ENCODE results near the gene SMIM29. TPM values are rescaled to one million over a fixed set of nuclear protein-coding genes. Genes with fewer than 3 reads are reported as not detected.

SMIM29 gene
- total and polyA plus RNA-seq, 10 of the 15 experiments (the other 5 are each of a cell fraction or from before 2014, with no cell fraction given), result 7.1 to 30.0 (median 16.2) TPM

DNA sequence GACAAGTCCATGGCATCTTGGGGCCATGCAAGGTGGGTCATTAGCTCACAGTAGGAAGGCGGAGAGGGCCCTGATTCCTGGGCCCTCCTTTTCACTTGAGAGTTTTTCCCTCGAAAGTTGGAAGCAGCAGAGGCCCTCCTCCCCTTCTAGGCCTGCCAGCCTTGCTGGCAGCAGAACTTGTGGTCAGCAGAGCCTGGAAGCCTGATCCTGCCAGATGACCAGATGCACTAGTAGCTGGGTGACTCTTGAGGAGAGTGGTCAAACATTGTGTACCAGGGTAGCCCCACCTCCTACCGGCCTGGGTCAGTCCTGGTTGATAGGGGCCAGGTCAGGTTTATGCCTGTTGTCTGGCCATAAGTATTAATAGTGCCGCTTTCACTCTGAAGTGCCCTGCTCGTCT, 15.9 kb downstream of the SMIM29 start:
- ChIA-PET POLR2A (interaction anchor here (2.2 kb wide), 1 partner anchor 9 kb away, joined by 7 read pairs; no protein-coding TSS in a partner anchor), CTCF (no interaction called here), RAD21 (ENCODE audit: unreplicated experiment) (interaction anchor here (1.5 kb wide), 1 partner anchor 36 kb away, joined by 3 read pairs; no protein-coding TSS in a partner anchor), SMC1A (ENCODE audit: uncharacterized antibody, unreplicated experiment) (interaction anchor here (1.4 kb wide), 1 partner anchor 9 kb away, joined by 4 read pairs; no protein-coding TSS in a partner anchor)
- 69% methylated on average over 5 of the region's 5 CpGs for WGBS (ENCODE audit: insufficient coverage, insufficient replicate concordance, low lambda C conversion rate, missing lambda C conversion rate)
- Histone ChIP-seq H2AFZ (ENCODE audit: control insufficient read depth, low read depth, low read length) (no peak overlapping the region), H4K20me1 (ENCODE audit: control insufficient read depth, insufficient read depth) (no peaks in the 10 kb centered on the region), H3K9ac (ENCODE audit: control insufficient read depth, insufficient read depth, low read length) (no peak overlapping the region), H3K36me3 (ENCODE audit: control insufficient read depth in 2 of 2, insufficient read depth in 2 of 2, low read length in 1 of 2) (no peaks in the 10 kb centered on the region), H3K4me2 (ENCODE audit: control insufficient read depth, insufficient read depth) (no peak overlapping the region), H3K27me3 (replicated peaks in 1 of 2; ENCODE audit: control insufficient read depth in 2 of 2, insufficient read depth in 2 of 2, low read length in 1 of 2) (no peaks in the 10 kb centered on the region), H3K4me1 (ENCODE audit: control insufficient read depth, insufficient read depth, low read length) (peaks cover 27% of the 10 kb centered on the region), H3K4me3 (no peak overlapping the region), H3K79me2 (ENCODE audit: control insufficient read depth, insufficient read depth, low read length) (peaks cover 9% of the 10 kb centered on the region), H3K9me3 (replicated peaks; ENCODE audit: control insufficient read depth, insufficient read depth, low read length) (no peaks in the 10 kb centered on the region), H3K27ac (ENCODE audit: control insufficient read depth, insufficient read depth) (no peak overlapping the region)
- in situ Hi-C loops (cut with MboI), result loop anchor here (25.0 kb wide), 1 partner anchor 379 kb away; no protein-coding TSS in a partner anchor
- intact Hi-C loops (cut with micrococcal nuclease; ENCODE audit: unreplicated experiment), result no loop called here
- TF ChIP-seq RCOR1 (conservative IDR thresholded peaks at IDR 0.05; ENCODE audit: low read depth, low read length), result no peak
- no peak for TF ChIP-seq DPF2 (IDR thresholded peaks at IDR 0.05)
- TF ChIP-seq ZBED1 (IDR thresholded peaks at IDR 0.05; ENCODE audit: borderline replicate concordance), result no peak
- DNase-seq (ENCODE audit: low read depth, low spot score) (no peak), FAIRE-seq (no peak), ATAC-seq (no peak)
- BruUV-seq (replicated peaks), result no TSS peak

DNA sequence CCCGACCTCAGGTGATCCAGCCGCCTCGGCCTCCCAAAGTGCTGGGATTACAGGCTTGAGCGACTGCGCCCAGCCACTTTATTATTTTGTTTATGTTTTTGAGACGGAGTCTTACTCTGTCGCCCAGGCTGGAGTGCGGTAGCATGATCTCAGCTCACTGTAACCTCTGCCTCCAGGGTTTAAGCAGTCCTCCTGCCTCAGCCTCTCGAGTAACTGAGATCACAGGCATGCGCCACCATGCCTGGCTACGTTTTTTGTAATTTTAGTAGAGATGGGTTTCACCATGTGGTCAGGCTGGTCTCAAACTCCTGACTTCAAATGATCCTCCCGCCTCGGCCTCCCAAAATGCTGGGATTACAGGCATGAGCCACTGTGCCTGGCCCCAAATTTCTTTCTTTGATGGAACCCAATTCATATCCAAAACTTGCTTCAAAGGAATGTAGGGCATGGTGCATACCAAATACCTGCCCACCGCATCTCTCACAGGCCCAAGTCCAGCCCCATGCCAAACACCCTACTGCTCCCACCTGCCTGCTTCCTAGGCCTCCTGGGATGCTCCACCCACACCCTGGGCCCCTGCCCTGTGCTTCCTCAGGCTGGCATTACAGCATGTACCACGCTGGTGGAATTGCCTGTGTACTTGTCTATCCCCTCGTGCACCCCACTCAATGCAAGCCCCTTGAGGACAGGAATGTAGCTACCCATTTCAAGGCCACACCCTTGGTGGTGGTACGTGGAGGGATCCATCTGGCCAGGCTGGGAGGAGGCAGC, 17.1 kb downstream of the SMIM29 start:
- Histone ChIP-seq H3K4me3 (no peak overlapping the region), H4K20me1 (ENCODE audit: control insufficient read depth, insufficient read depth) (no peaks in the 10 kb centered on the region), H3K27ac (ENCODE audit: control insufficient read depth, insufficient read depth) (no peak overlapping the region), H3K79me2 (ENCODE audit: control insufficient read depth, insufficient read depth, low read length) (peaks cover 3% of the 10 kb centered on the region), H2AFZ (ENCODE audit: control insufficient read depth, low read depth, low read length) (no peak overlapping the region), H3K27me3 (replicated peaks in 1 of 2; ENCODE audit: control insufficient read depth in 2 of 2, insufficient read depth in 2 of 2, low read length in 1 of 2) (no peaks in the 10 kb centered on the region), H3K4me2 (ENCODE audit: control insufficient read depth, insufficient read depth) (no peak overlapping the region), H3K9ac (ENCODE audit: control insufficient read depth, insufficient read depth, low read length) (no peak overlapping the region), H3K4me1 (ENCODE audit: control insufficient read depth, insufficient read depth, low read length) (peaks cover 34% of the 10 kb centered on the region), H3K9me3 (replicated peaks; ENCODE audit: control insufficient read depth, insufficient read depth, low read length) (no peaks in the 10 kb centered on the region), H3K36me3 (ENCODE audit: control insufficient read depth in 2 of 2, insufficient read depth in 2 of 2, low read length in 1 of 2) (no peaks in the 10 kb centered on the region)
- ChIA-PET RAD21 (ENCODE audit: unreplicated experiment) (interaction anchor here (1.5 kb wide), 1 partner anchor 35 kb away, joined by 3 read pairs; no protein-coding TSS in a partner anchor), CTCF (no interaction called here), SMC1A (ENCODE audit: uncharacterized antibody, unreplicated experiment) (no interaction called here), POLR2A (interaction anchor here (0.6 to 2.2 kb wide), 2 partner anchors 8 to 1315 kb away, joined by 3 to 7 read pairs; no protein-coding TSS in a partner anchor)
- intact Hi-C loops (cut with micrococcal nuclease; ENCODE audit: unreplicated experiment) (no loop called here), in situ Hi-C loops (cut with MboI) (loop anchor here (25.0 kb wide), 1 partner anchor 381 kb away; no protein-coding TSS in a partner anchor)
- ATAC-seq (no peak), DNase-seq (ENCODE audit: low read depth, low spot score) (no peak), FAIRE-seq (no peak)
- no TSS peak for BruUV-seq (replicated peaks)
- WGBS (ENCODE audit: insufficient coverage, insufficient replicate concordance, low lambda C conversion rate, missing lambda C conversion rate), result 94% methylated on average over 17 of the region's 17 CpGs
- TF ChIP-seq, protein P1, sequence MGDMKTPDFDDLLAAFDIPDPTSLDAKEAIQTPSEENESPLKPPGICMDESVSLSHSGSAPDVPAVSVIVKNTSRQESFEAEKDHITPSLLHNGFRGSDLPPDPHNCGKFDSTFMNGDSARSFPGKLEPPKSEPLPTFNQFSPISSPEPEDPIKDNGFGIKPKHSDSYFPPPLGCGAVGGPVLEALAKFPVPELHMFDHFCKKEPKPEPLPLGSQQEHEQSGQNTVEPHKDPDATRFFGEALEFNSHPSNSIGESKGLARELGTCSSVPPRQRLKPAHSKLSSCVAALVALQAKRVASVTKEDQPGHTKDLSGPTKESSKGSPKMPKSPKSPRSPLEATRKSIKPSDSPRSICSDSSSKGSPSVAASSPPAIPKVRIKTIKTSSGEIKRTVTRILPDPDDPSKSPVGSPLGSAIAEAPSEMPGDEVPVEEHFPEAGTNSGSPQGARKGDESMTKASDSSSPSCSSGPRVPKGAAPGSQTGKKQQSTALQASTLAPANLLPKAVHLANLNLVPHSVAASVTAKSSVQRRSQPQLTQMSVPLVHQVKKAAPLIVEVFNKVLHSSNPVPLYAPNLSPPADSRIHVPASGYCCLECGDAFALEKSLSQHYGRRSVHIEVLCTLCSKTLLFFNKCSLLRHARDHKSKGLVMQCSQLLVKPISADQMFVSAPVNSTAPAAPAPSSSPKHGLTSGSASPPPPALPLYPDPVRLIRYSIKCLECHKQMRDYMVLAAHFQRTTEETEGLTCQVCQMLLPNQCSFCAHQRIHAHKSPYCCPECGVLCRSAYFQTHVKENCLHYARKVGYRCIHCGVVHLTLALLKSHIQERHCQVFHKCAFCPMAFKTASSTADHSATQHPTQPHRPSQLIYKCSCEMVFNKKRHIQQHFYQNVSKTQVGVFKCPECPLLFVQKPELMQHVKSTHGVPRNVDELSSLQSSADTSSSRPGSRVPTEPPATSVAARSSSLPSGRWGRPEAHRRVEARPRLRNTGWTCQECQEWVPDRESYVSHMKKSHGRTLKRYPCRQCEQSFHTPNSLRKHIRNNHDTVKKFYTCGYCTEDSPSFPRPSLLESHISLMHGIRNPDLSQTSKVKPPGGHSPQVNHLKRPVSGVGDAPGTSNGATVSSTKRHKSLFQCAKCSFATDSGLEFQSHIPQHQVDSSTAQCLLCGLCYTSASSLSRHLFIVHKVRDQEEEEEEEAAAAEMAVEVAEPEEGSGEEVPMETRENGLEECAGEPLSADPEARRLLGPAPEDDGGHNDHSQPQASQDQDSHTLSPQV (IDR thresholded peaks at IDR 0.05), result no peak
- no peak for TF ChIP-seq ZSCAN29 (IDR thresholded peaks at IDR 0.05)
- TF ChIP-seq, protein P2, sequence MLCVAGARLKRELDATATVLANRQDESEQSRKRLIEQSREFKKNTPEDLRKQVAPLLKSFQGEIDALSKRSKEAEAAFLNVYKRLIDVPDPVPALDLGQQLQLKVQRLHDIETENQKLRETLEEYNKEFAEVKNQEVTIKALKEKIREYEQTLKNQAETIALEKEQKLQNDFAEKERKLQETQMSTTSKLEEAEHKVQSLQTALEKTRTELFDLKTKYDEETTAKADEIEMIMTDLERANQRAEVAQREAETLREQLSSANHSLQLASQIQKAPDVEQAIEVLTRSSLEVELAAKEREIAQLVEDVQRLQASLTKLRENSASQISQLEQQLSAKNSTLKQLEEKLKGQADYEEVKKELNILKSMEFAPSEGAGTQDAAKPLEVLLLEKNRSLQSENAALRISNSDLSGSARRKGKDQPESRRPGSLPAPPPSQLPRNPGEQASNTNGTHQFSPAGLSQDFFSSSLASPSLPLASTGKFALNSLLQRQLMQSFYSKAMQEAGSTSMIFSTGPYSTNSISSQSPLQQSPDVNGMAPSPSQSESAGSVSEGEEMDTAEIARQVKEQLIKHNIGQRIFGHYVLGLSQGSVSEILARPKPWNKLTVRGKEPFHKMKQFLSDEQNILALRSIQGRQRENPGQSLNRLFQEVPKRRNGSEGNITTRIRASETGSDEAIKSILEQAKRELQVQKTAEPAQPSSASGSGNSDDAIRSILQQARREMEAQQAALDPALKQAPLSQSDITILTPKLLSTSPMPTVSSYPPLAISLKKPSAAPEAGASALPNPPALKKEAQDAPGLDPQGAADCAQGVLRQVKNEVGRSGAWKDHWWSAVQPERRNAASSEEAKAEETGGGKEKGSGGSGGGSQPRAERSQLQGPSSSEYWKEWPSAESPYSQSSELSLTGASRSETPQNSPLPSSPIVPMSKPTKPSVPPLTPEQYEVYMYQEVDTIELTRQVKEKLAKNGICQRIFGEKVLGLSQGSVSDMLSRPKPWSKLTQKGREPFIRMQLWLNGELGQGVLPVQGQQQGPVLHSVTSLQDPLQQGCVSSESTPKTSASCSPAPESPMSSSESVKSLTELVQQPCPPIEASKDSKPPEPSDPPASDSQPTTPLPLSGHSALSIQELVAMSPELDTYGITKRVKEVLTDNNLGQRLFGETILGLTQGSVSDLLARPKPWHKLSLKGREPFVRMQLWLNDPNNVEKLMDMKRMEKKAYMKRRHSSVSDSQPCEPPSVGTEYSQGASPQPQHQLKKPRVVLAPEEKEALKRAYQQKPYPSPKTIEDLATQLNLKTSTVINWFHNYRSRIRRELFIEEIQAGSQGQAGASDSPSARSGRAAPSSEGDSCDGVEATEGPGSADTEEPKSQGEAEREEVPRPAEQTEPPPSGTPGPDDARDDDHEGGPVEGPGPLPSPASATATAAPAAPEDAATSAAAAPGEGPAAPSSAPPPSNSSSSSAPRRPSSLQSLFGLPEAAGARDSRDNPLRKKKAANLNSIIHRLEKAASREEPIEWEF (IDR thresholded peaks at IDR 0.05; ENCODE audit: insufficient replicate concordance, low read depth, low read length), result no peak
